ENCODE results near the gene TMSB10.
A peak's percentile ranks its signal among the peaks of the same experiment; 100 is the strongest.

DNA sequence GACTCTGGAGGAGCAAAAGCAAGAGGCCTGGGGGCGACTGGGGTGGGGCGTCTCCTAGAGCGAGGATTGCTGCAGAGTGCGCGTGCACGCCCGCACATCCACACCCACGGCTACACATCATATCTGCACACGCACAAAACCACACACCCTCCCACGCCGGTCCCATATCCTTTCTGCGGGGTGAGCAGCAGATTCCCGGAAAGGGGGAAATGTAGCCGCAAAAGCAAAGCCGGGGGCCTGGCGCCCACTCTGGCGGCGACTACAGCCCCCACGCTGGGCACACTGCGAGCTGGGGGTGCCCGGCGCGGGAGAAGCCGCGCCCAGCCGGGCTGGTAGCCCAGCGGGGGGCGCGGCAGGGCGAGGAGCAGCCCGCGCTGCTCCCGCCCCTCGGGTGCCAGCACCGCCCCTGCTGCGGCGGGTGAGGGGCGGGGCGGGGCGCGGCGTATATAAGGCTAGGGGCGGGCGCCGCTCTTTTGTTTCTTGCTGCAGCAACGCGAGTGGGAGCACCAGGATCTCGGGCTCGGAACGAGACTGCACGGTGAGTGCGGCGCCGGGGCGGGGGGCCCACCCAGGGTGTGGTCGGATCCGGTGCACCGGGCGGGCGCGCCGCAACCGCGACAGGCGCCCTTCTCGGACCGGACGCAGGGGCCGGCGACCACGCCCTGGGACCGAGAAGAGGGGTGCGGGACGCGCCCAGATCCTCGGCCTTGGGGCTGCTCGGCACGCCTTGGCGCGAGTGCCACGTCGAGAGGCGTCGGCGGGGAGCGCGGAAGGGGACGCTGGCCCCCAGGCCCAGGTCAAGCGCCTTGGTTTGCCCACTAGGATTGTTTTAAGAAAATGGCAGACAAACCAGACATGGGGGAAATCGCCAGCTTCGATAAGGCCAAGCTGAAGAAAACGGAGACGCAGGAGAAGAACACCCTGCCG lies at the start of gene TMSB10:
- TF ChIP-seq, protein P1, sequence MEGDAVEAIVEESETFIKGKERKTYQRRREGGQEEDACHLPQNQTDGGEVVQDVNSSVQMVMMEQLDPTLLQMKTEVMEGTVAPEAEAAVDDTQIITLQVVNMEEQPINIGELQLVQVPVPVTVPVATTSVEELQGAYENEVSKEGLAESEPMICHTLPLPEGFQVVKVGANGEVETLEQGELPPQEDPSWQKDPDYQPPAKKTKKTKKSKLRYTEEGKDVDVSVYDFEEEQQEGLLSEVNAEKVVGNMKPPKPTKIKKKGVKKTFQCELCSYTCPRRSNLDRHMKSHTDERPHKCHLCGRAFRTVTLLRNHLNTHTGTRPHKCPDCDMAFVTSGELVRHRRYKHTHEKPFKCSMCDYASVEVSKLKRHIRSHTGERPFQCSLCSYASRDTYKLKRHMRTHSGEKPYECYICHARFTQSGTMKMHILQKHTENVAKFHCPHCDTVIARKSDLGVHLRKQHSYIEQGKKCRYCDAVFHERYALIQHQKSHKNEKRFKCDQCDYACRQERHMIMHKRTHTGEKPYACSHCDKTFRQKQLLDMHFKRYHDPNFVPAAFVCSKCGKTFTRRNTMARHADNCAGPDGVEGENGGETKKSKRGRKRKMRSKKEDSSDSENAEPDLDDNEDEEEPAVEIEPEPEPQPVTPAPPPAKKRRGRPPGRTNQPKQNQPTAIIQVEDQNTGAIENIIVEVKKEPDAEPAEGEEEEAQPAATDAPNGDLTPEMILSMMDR (IDR thresholded peaks at IDR 0.05), result peak in 2 of 6 experiments; percentile 23 to 27
- peak in 3 of 4 donors; percentile 31 to 99 (median 98) for TF ChIP-seq POLR2A (IDR thresholded peaks at IDR 0.05)
